ENCODE data around the gene NRL.

NRL gene

DNA sequence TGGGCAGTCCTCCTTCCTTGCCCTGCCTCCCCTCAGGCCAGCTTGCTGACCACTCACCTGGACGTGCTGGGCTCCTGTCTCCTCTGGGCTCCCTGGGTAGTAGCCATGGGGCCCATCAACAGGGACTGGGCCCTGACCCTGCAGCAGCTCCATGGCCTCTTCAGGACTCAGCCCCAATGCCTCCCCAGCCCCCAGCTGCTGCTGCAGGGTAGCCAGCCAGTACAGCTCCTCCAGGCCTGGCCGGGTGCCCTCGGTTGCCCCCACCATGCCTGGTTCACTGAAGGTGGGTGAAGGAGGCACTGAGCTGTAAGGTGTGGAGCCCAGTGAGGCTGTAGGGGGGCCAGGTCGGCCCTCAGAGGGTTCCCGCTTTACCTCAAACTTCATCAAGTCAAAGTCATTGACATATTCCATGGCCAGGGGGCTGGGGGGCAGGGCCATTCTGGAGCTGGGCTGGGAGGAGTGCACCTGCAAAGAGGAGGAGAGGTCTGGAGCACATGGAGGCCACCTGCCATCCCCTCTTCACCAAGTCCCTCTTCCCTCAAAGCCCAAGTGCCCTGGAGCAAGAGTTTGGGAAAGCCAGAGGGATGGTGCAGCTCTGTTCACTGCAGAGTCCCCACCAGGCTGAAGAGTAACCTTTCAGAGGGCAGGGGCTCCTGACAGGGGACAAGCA, 32.2 kb downstream of the NRL start:
- no peak for DNase-seq (ENCODE audit: extremely low read depth, insufficient read length)
- no peak overlapping the region for H3K4me3 ChIP-seq (replicated peaks; ENCODE audit: low read depth, low read length)

DNA sequence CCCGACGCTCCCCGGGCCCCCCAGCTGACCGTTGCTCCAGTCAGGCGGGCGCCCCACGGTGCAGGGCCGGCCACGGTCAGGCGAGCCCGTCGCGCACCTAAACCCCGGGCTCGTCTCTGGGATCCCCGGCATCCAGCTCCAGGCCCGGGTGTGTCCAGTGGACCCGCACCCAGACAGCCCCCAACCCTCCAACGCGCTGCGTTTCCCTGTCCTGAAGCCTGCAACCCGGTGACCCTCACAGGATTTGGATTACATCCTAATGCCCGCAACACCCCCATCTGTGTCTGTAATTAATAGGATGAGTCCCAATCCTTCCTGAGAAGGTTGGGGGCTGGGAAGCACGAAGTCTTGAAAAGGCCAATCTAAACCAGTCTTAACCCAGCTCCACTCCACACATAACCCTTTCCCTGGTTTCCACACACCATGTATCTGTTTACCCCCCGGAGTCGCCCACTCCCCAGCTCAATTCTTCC, 33.0 kb downstream of the NRL start:
- TF ChIP-seq, protein P1, sequence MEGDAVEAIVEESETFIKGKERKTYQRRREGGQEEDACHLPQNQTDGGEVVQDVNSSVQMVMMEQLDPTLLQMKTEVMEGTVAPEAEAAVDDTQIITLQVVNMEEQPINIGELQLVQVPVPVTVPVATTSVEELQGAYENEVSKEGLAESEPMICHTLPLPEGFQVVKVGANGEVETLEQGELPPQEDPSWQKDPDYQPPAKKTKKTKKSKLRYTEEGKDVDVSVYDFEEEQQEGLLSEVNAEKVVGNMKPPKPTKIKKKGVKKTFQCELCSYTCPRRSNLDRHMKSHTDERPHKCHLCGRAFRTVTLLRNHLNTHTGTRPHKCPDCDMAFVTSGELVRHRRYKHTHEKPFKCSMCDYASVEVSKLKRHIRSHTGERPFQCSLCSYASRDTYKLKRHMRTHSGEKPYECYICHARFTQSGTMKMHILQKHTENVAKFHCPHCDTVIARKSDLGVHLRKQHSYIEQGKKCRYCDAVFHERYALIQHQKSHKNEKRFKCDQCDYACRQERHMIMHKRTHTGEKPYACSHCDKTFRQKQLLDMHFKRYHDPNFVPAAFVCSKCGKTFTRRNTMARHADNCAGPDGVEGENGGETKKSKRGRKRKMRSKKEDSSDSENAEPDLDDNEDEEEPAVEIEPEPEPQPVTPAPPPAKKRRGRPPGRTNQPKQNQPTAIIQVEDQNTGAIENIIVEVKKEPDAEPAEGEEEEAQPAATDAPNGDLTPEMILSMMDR (IDR thresholded peaks at IDR 0.05; ENCODE audit: insufficient read depth, low read length, poor library complexity, severe bottlenecking), result no peak
- no peak for DNase-seq (ENCODE audit: extremely low read depth, insufficient read length)
- Histone ChIP-seq H3K4me3 (replicated peaks; ENCODE audit: low read depth, low read length) (peak overlapping the region; percentile 73), H3K36me3 (ENCODE audit: control insufficient read depth, insufficient read depth, low read length) (no peaks in the 10 kb centered on the region), H3K27me3 (replicated peaks; ENCODE audit: control insufficient read depth, insufficient read depth, low read length) (no peaks in the 10 kb centered on the region)

More for the DNA sequence above, 32.2 kb downstream of the NRL start:
- Histone ChIP-seq H3K27me3 (replicated peaks; ENCODE audit: control insufficient read depth, insufficient read depth, low read length) (no peaks in the 10 kb centered on the region), H3K36me3 (ENCODE audit: control insufficient read depth, insufficient read depth, low read length) (no peaks in the 10 kb centered on the region)
- TF ChIP-seq, protein P1 (IDR thresholded peaks at IDR 0.05; ENCODE audit: insufficient read depth, low read length, poor library complexity, severe bottlenecking), result no peak

DNA sequence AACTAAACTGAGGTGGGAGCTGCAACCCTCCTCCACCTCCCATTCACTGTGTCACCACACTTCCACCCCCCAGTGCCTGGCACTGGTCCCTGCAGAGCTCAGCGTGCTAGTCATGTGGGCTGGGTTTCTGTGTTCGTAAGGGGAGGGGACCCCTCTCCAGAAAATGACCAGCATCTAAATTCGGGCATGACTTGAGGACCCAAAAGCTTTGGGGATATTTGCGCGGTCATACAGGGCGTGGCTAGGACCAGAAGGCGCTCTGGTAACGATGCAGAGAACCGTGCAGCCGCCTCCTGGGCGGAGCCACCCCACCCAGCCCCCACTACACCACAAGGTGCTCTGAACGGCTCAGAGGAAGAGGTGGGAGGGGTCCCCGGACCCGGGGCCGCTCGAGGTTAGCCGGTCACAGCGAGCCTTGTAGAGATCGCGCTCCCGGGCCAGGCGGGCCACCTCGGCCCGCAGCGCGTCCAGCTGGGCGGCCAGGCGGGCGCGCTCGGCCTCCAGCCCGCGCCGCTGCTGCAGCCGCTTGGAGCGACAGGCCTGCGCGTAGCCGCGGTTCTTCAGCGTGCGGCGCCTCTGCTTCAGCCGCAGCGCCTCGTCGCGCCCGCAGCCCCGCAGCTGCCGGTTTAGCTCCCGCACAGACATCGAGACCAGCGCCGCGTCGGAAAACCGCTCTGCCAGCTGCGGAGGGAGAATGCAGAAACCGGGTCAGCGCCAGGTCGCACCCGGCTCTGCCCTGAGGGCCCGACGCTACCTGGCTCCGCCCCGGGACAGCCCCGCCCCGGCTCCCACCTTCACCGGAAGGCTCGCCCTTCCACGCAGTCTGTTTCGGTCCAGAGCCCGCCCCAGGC, 33.6 kb downstream of the NRL start:
- TF ChIP-seq, protein P1 (IDR thresholded peaks at IDR 0.05; ENCODE audit: insufficient read depth, low read length, poor library complexity, severe bottlenecking), result no peak
- Histone ChIP-seq H3K36me3 (ENCODE audit: control insufficient read depth, insufficient read depth, low read length) (no peaks in the 10 kb centered on the region), H3K27me3 (replicated peaks; ENCODE audit: control insufficient read depth, insufficient read depth, low read length) (no peaks in the 10 kb centered on the region), H3K4me3 (replicated peaks; ENCODE audit: low read depth, low read length) (peak overlapping the region; percentile 73)
- peak; percentile 87 for DNase-seq (ENCODE audit: extremely low read depth, insufficient read length)

GRCh38 chr14:24080142-24080530, 34.6 kb downstream of the NRL start:
- Histone ChIP-seq H3K36me3 (ENCODE audit: control insufficient read depth, insufficient read depth, low read length) (no peaks in the 10 kb centered on the region), H3K27me3 (replicated peaks; ENCODE audit: control insufficient read depth, insufficient read depth, low read length) (no peaks in the 10 kb centered on the region), H3K4me3 (replicated peaks; ENCODE audit: low read depth, low read length) (no peak overlapping the region)
- no peak for DNase-seq (ENCODE audit: extremely low read depth, insufficient read length)
- TF ChIP-seq, protein P1 (IDR thresholded peaks at IDR 0.05; ENCODE audit: insufficient read depth, low read length, poor library complexity, severe bottlenecking), result no peak

GRCh38 chr14:24079491-24080141, 35.1 kb downstream of the NRL start:
- Histone ChIP-seq H3K36me3 (ENCODE audit: control insufficient read depth, insufficient read depth, low read length) (no peaks in the 10 kb centered on the region), H3K27me3 (replicated peaks; ENCODE audit: control insufficient read depth, insufficient read depth, low read length) (no peaks in the 10 kb centered on the region), H3K4me3 (replicated peaks; ENCODE audit: low read depth, low read length) (no peak overlapping the region)
- TF ChIP-seq, protein P1 (IDR thresholded peaks at IDR 0.05; ENCODE audit: insufficient read depth, low read length, poor library complexity, severe bottlenecking), result no peak
- DNase-seq (ENCODE audit: extremely low read depth, insufficient read length), result no peak

Measured in GM06990 (cell line).